KOPT-K1 (cell line): ENCODE results near the gene SIGMAR1.

Source experiments
- H3K27ac ChIP-seq: fragments of 200-600 bp; sonication (generic); 2 replicates; pipeline ENCODE4 v1.5.1; 2016; ENCODE audit warnings: antibody characterized with exemption, mild to moderate bottlenecking, low read depth, low read length; ENCODE audit not compliant: poor library complexity, severe bottlenecking
- H3K36me3 ChIP-seq: fragments of 200-600 bp; sonication (generic); 2 replicates; pipeline ENCODE4 v1.5.1; 2017; ENCODE audit warnings: antibody characterized with exemption, mild to moderate bottlenecking, low read length, moderate library complexity; ENCODE audit not compliant: insufficient read depth
- H3K9me3 ChIP-seq: fragments of 200-600 bp; sonication (generic); 2 replicates; pipeline ENCODE4 v1.5.1; 2017; ENCODE audit warnings: antibody characterized with exemption, low read length, mild to moderate bottlenecking; ENCODE audit not compliant: insufficient read depth, poor library complexity, severe bottlenecking

The SIGMAR1 gene

GRCh38 chr9:34587271-34587670 lies 50.3 kb downstream of the SIGMAR1 start:
- Histone ChIP-seq H3K36me3 (no peaks in the 10 kb centered on the region), H3K27ac (no peak overlapping the region), H3K9me3 (no peaks in the 10 kb centered on the region)

- no peaks in the 10 kb centered on the region for H3K9me3 ChIP-seq
- no peak overlapping the region for H3K27ac ChIP-seq
- H3K36me3 ChIP-seq = no peaks in the 10 kb centered on the region
These were observed 51.5 kb downstream of the SIGMAR1 start for GRCh38 chr9:34585946-34586669.

GRCh38 chr9:34584970-34585369 lies 52.6 kb downstream of the SIGMAR1 start:
- Histone ChIP-seq H3K9me3 (no peaks in the 10 kb centered on the region), H3K36me3 (no peaks in the 10 kb centered on the region), H3K27ac (no peak overlapping the region)
